AG09319 (cell line): Measurements from ENCODE around the gene CD300A.

Experiments
- DNase-seq: peaks from one replicate; pipeline ENCODE4 v3.0.0-alpha.2; 2010; ENCODE audit warnings: low read depth; ENCODE audit errors: extremely low read depth
- CTCF ChIP-seq: IDR thresholded peaks from 2 replicates; pipeline ENCODE4 v1.5.1; 2011; ENCODE audit warnings: low read depth, mild to moderate bottlenecking, inconsistent platforms, low read length, moderate library complexity

The CD300A gene

GRCh38 chr17:74523308-74523707 is 56.9 kb downstream of the CD300A start:
- DNase-seq = no peak
- TF ChIP-seq CTCF = no peak

GRCh38 chr17:74524653-74525464 is 58.4 kb downstream of the CD300A start:
- no peak for DNase-seq
- no peak for TF ChIP-seq CTCF

- no peak for DNase-seq
- TF ChIP-seq CTCF = no peak
Observed at GRCh38 chr17:74525465-74525725, 59.0 kb downstream of the CD300A start.

- DNase-seq = no peak
- TF ChIP-seq CTCF = no peak
Observed at GRCh38 chr17:74525781-74526288, 59.4 kb downstream of the CD300A start.

GRCh38 chr17:74526681-74527080 is 60.2 kb downstream of the CD300A start:
- DNase-seq = no peak

GRCh38 chr17:74527081-74527480 is 60.6 kb downstream of the CD300A start:
- TF ChIP-seq CTCF = no peak

More at GRCh38 chr17:74526681-74527080, 60.2 kb downstream of the CD300A start:
- no peak for TF ChIP-seq CTCF

GRCh38 chr17:74527756-74528155 is 61.3 kb downstream of the CD300A start:
- DNase-seq = no peak
- TF ChIP-seq CTCF = no peak

More at GRCh38 chr17:74527081-74527480, 60.6 kb downstream of the CD300A start:
- DNase-seq = no peak
